Stimulated activated memory B cell treated with anti-CD40 and anti-IgM and Interleukin-4, amounts not matched to agents 10 μg/mL and 1 μg/mL and 100 μg/mL, for 72 hours (primary cell): Measurements from ENCODE around the gene PARVG.

Experiments used
- ATAC-seq: fragments of 150-1000 bp; cut with Tn5 transposase; 2 replicates; pipeline ENCODE4 v1.10.0; 2021
- H3K27ac Mint-ChIP-seq: one replicate; pipeline ENCODE4 v1.8.0; 2022; ENCODE audit warnings: mild to moderate bottlenecking, mixed read lengths
- H3K27me3 Mint-ChIP-seq: one replicate; pipeline ENCODE4 v1.8.0; 2022; ENCODE audit warnings: mixed read lengths
- H3K36me3 Mint-ChIP-seq: one replicate; pipeline ENCODE4 v1.8.0; 2022; ENCODE audit warnings: mixed read lengths
- H3K4me1 Mint-ChIP-seq: one replicate; pipeline ENCODE4 v1.8.0; 2022; ENCODE audit warnings: mixed read lengths
- H3K4me3 Mint-ChIP-seq: one replicate; pipeline ENCODE4 v1.8.0; 2022; ENCODE audit warnings: mild to moderate bottlenecking, moderate library complexity, mixed read lengths
- H3K9me3 Mint-ChIP-seq: one replicate; pipeline ENCODE4 v1.8.0; 2022; ENCODE audit warnings: mixed read lengths

The PARVG gene

GRCh38 chr22:44242946-44243724, 62.4 kb downstream of the PARVG start:
- no peak for ATAC-seq
- no peaks in the 10 kb centered on the region for H3K4me1 Mint-ChIP-seq
- H3K36me3 Mint-ChIP-seq = no peaks in the 10 kb centered on the region
- H3K4me3 Mint-ChIP-seq = no peak overlapping the region
- no peak overlapping the region for H3K27ac Mint-ChIP-seq
- peaks cover 53% of the 10 kb centered on the region for H3K27me3 Mint-ChIP-seq
- H3K9me3 Mint-ChIP-seq = no peaks in the 10 kb centered on the region

DNA sequence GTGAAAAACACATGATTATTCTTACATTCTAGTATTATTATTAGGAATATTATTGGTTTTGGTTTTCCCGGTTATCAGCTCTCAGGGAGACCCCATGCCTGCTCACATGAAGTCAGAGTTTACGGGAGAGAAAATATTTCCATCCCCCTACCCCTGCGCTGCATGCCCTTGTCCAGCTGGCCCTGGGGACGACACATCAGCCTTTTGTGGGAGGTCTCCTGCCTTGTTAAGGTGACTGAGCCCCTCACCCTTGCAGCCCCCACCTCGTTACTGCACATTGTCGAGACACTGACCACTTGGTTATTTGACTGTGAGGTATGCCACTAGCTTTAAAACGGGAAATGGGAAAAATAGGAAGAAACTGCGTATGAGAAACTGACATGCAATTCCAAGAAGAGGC, 63.0 kb downstream of the PARVG start:
- no peak for ATAC-seq
- H3K27me3 Mint-ChIP-seq = peaks cover 59% of the 10 kb centered on the region
- no peaks in the 10 kb centered on the region for H3K4me1 Mint-ChIP-seq
- no peak overlapping the region for H3K4me3 Mint-ChIP-seq
- no peak overlapping the region for H3K27ac Mint-ChIP-seq
- H3K9me3 Mint-ChIP-seq = no peaks in the 10 kb centered on the region
- H3K36me3 Mint-ChIP-seq = no peaks in the 10 kb centered on the region

DNA sequence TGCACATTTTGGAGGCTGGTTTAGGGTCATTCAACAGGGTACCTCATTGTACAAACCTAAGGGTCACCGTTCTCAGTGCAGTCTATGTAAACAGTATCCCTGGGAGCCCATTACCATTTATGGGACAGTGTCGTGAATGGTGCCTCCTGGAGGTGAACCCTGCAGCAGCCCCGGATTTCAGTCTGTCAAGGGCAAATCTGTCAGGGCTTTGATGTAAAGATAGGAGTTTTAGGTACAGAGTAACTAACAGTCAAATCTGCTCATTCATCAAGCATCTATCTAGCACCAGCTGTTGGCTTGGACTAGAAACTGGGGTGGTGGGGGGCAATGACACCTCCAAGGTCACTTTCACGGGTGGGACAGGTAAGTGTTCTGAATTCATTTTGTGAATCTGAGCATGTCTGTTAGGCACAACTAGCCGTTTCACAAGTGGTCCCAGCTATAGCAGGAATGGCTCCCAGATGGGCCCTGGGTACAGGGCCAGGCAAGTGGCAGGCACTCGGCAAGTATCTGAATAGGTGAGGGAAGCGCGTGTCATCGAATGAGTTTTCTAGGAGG, 63.6 kb downstream of the PARVG start:
- ATAC-seq = no peak
- Mint-ChIP-seq H3K4me3 (no peak overlapping the region), H3K9me3 (peaks cover 3% of the 10 kb centered on the region), H3K4me1 (no peaks in the 10 kb centered on the region), H3K36me3 (no peaks in the 10 kb centered on the region), H3K27ac (no peak overlapping the region), H3K27me3 (peaks cover 65% of the 10 kb centered on the region)

DNA sequence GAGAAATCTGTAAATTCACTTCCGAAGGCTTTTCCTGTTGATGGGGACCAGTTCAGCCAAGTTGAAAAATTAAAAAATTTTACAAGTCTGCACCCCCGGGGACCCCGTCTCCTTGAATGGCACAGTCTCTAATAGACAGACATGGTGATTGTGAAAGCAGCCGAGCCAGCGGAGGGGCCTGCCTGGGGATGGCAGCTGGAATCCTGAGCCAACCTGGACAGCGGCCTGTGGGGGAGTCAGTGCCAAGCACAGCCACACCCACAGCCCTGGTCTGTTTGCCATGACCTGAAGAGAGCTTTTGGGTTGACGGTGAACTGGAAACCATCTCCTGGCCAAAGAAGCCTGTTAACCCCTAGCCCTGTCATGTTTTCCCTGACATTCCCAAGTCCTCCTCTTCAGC, 64.7 kb downstream of the PARVG start:
- no peak overlapping the region for H3K27ac Mint-ChIP-seq
- no peaks in the 10 kb centered on the region for H3K36me3 Mint-ChIP-seq
- no peak overlapping the region for H3K4me3 Mint-ChIP-seq
- no peak for ATAC-seq
- H3K4me1 Mint-ChIP-seq = no peaks in the 10 kb centered on the region
- peaks cover 67% of the 10 kb centered on the region for H3K27me3 Mint-ChIP-seq
- peaks cover 8% of the 10 kb centered on the region for H3K9me3 Mint-ChIP-seq

- Mint-ChIP-seq H3K27me3 (peaks cover 67% of the 10 kb centered on the region), H3K9me3 (peaks cover 8% of the 10 kb centered on the region), H3K27ac (no peak overlapping the region), H3K36me3 (no peaks in the 10 kb centered on the region), H3K4me3 (no peak overlapping the region), H3K4me1 (no peaks in the 10 kb centered on the region)
- ATAC-seq = no peak
Measured at GRCh38 chr22:44245867-44246266, 65.1 kb downstream of the PARVG start.

DNA sequence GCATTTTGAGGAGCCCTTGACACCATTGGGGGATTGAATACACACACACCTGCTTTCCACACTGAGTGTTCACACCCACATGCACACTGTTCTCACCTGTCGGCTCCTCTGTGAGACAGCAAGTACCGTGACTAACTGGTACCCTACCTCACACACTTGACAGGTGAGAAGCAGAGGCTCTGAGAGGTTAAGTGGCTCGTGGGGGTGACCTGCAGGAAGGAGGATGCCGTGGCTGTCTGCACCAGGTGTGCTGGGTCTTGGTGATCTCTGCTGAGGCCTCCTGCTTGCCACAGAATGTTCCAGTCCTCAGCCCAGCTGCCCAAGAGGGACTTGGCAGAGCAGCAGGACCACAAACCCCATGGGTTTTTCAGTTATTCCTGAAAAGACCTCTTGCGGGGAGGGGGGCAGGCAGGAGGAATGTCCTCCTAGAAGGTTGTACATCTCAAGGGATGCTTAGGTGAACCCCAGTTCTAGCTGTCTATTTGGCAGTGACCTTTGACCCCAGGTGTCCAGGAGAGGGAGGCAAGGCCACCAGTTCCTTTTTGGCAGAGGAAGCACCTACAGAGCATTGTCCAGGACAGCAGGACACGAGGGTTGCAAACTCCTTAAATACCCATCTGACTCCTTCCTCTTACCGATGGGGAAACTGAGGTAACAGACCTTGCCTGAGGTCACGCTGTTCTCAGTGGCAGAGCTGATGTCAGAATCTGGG, 66.0 kb downstream of the PARVG start:
- Mint-ChIP-seq H3K4me3 (no peak overlapping the region), H3K27ac (no peak overlapping the region)

DNA sequence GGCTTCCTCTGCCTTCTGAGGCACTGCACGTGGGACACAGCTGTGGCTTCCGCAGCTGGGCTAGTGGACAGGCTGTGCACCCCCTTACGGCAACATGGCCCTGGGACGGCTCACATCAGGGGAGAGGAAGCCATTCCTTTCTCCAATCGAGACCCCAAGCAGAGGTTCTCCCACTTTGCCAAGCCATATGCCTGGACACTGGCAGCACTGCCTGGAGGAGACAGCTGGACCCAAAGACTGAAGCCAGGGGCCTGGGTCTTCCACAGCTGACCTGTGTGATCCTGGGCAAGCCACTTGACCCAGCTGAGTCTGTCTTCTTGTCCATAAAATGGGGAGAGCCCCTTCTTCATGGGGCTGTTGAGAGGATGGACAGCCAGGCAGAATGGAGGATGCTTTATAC, 66.6 kb downstream of the PARVG start:
- ATAC-seq = no peak
- no peak overlapping the region for H3K4me3 Mint-ChIP-seq
- H3K27ac Mint-ChIP-seq = no peak overlapping the region
- H3K4me1 Mint-ChIP-seq = no peaks in the 10 kb centered on the region
- no peaks in the 10 kb centered on the region for H3K36me3 Mint-ChIP-seq
- H3K27me3 Mint-ChIP-seq = peaks cover 71% of the 10 kb centered on the region
- H3K9me3 Mint-ChIP-seq = peaks cover 8% of the 10 kb centered on the region

More for the DNA sequence above, 66.0 kb downstream of the PARVG start:
- ATAC-seq = no peak
- peaks cover 71% of the 10 kb centered on the region for H3K27me3 Mint-ChIP-seq
- H3K36me3 Mint-ChIP-seq = no peaks in the 10 kb centered on the region
- H3K4me1 Mint-ChIP-seq = no peaks in the 10 kb centered on the region
- peaks cover 8% of the 10 kb centered on the region for H3K9me3 Mint-ChIP-seq

- H3K27ac Mint-ChIP-seq = no peak overlapping the region
Measured at GRCh38 chr22:44247923-44248892, 67.5 kb downstream of the PARVG start.

GRCh38 chr22:44248926-44249325, 68.2 kb downstream of the PARVG start:
- H3K27ac Mint-ChIP-seq = no peak overlapping the region
- no peaks in the 10 kb centered on the region for H3K4me1 Mint-ChIP-seq
- ATAC-seq = no peak
- no peak overlapping the region for H3K4me3 Mint-ChIP-seq
- H3K9me3 Mint-ChIP-seq = peaks cover 8% of the 10 kb centered on the region
- H3K27me3 Mint-ChIP-seq = peaks cover 58% of the 10 kb centered on the region
- H3K36me3 Mint-ChIP-seq = no peaks in the 10 kb centered on the region

More at GRCh38 chr22:44247923-44248892, 67.5 kb downstream of the PARVG start:
- Mint-ChIP-seq H3K27me3 (peaks cover 65% of the 10 kb centered on the region), H3K9me3 (peaks cover 8% of the 10 kb centered on the region), H3K4me1 (no peaks in the 10 kb centered on the region), H3K36me3 (no peaks in the 10 kb centered on the region), H3K4me3 (no peak overlapping the region)
- no peak for ATAC-seq

GRCh38 chr22:44249376-44250147, 68.8 kb downstream of the PARVG start:
- Mint-ChIP-seq H3K4me1 (no peaks in the 10 kb centered on the region), H3K27me3 (peaks cover 53% of the 10 kb centered on the region), H3K4me3 (no peak overlapping the region), H3K9me3 (peaks cover 8% of the 10 kb centered on the region), H3K27ac (no peak overlapping the region), H3K36me3 (no peaks in the 10 kb centered on the region)
- no peak for ATAC-seq

DNA sequence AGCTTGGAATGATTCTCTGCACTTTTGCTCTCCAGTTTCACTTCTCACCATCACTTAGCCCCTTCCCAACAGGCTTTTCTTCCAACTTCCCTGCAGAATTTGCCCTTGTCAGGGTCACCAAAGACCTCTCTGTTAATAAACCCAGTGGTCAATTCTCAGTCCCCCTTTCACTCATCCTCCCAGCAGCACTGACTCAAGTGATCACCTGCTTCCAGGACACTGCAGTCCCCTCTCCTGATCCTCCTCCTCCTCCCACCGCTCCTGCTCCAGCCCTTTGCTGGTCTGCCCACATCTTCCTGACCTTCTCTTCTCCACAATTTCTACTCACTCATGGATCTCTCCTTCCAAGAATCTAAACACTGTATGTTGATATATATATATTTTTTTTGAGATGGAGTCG, 74.1 kb downstream of the PARVG start:
- Mint-ChIP-seq H3K27me3 (peaks cover 43% of the 10 kb centered on the region), H3K9me3 (peaks cover 5% of the 10 kb centered on the region), H3K4me3 (no peak overlapping the region), H3K27ac (no peak overlapping the region), H3K4me1 (no peaks in the 10 kb centered on the region), H3K36me3 (no peaks in the 10 kb centered on the region)
- no peak for ATAC-seq

- Mint-ChIP-seq H3K4me3 (no peak overlapping the region), H3K36me3 (no peaks in the 10 kb centered on the region), H3K27ac (no peak overlapping the region)
Measured at GRCh38 chr22:44256085-44256484, 75.4 kb downstream of the PARVG start.

DNA sequence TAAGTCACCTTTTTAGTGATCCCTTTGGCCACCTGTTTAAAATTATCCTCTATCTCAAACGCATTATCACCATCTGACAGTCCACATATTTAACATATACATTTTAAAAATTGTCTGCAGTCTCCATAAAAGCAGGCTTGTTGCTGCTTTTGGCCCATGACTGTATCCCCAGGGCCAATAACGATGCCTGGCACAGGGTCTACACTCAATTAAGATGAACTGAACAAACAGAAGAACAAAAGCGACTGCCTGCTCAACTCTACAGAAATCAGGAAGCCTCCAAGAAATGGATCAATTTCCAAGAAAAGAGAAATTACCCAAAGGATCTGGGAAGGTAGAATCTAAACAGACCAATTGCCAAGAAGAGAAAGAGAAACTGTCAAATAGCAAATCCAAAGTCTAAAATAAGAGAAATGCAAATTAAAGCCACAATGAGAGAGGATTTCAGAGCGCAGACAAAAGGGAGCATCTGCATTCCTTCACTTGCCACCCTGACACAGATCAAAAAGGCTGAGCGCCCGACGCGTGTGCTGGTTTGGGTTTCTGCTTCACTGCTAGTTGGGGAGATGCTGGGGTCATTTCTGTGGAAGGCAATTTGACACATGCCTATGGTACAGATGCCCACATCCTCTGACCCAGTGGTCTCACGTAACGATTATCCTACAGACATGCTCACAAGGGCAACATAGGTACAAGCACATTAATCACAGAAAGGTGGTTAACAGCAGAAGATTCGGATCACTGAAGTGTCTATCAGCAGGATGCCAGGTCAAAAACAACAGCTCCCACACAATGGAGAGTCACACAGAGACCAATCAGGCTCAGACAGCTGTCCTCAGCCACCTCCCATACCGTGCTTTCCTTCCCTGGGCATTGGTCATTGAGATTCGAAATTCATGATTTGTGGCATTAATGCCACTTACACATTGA, 76.1 kb downstream of the PARVG start:
- no peaks in the 10 kb centered on the region for H3K36me3 Mint-ChIP-seq

More at GRCh38 chr22:44256085-44256484, 75.4 kb downstream of the PARVG start:
- no peak for ATAC-seq
- H3K4me1 Mint-ChIP-seq = no peaks in the 10 kb centered on the region
- peaks cover 4% of the 10 kb centered on the region for H3K9me3 Mint-ChIP-seq
- H3K27me3 Mint-ChIP-seq = peaks cover 42% of the 10 kb centered on the region

More for the DNA sequence above, 76.1 kb downstream of the PARVG start:
- Mint-ChIP-seq H3K9me3 (peaks cover 4% of the 10 kb centered on the region), H3K27me3 (peaks cover 34% of the 10 kb centered on the region), H3K27ac (no peak overlapping the region), H3K4me1 (no peaks in the 10 kb centered on the region), H3K4me3 (no peak overlapping the region)
- ATAC-seq = no peak
